GM19372 (cell line): ENCODE measurements around the gene AFF4.

ENCODE experiments used
- ATAC-seq: cut with Tn5 transposase; IDR thresholded peaks from one replicate; pipeline ENCODE4 v1.9.1; 2021; ENCODE audit warnings: mild to moderate bottlenecking, low read depth, moderate library complexity; ENCODE audit not compliant: unreplicated experiment

Gene AFF4

DNA sequence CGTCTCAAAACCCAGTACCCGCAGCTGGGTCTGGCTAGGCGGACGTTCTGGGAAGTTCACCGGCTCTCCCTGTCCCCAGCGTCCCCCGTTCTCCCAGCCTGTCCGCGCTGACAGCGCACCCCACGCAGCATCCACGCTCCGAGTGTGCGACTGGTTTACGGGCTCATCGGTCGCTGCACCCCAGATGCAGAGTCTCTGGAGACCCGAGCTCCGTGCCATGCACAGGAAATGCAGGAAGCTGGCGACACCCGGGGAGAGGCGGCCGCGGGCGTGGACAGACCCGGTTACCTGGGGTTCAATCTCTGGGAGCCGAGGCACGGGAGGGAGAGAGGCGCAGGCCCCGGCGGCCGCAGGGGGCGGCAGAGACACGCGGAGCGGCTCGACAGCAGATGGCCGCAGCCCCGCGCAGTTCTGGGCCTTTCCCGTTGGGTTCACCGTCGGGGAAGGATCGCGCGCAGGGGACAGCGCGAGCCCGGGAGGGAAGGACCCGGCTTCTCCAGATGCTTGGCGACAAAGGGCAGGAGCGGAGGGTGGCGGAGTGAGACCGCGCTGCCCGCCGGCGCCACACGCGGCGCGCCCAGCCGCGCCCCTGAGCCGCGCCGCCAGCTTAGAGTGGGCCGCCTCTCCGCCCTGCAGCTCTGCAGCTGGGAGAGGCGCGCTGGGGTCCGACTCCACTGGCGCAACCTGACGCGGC, 133.5 kb downstream of the AFF4 start:
- ATAC-seq: peak; percentile 68

DNA sequence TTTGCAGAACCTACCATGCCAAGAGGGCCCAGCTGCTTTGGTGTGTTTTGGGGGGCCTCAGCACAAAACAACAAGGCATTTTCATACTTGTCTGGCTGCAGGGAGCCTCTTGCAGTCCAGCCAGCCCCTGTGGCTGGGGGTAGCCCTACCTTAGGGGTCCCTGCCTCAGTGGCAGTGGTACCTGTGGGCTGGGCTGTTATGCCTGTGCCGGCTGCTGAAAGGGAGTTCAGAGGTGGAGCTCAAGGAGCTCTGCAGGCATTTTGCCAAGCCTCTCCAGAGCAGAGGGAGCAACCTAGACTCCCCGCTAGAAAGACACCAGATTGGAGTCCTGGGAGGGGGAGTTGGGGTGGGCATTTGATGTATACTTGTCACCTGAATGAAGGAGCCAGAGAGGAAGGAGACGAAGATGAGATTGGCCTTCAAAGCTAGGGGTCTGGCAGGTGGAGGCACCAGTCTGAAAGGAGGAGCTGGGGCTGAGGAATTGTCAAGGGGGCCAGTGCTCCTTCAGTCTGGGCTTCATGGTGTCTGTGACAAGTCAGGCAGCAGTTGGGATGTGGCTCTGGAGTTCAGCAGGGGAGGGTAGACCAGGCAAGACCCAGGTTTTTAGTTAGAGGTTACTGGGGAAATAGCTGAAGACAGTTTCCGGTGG, 134.5 kb downstream of the AFF4 start:
- no peak for ATAC-seq

DNA sequence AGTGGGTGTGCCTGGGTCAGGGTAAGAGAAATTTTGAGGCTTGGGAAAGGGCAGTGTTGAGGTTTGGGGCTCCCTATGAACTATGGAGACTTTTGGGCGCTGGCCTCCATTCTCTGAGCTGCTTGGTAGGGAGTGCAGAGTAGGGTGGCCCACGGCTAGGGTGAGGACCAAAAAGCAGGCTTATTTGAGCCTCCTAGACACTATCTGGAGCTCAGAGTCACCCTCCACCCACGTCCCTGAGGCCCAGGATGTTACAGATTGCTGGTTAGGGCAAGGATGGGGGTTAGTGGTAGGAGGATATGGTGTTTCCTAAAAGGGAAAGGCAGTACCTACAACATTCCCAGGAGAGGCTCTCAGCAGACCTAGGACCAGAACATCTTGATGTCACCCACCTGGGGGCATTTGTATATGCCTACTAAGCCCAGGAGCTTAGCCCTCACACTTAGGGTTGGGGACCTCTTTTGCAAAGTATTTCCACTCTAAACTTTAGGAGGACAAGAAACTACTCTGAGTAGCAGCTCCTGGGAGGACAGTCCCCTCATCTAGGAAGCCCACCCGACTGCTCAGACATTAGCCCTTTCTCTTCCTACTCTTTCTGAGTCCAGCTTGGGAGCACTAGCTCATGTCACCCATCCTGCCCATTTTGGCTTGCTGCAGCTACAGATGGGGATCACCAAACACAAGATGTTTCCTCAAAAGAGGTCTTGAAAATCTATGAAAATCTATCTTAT, 135.3 kb downstream of the AFF4 start:
- no peak for ATAC-seq

DNA sequence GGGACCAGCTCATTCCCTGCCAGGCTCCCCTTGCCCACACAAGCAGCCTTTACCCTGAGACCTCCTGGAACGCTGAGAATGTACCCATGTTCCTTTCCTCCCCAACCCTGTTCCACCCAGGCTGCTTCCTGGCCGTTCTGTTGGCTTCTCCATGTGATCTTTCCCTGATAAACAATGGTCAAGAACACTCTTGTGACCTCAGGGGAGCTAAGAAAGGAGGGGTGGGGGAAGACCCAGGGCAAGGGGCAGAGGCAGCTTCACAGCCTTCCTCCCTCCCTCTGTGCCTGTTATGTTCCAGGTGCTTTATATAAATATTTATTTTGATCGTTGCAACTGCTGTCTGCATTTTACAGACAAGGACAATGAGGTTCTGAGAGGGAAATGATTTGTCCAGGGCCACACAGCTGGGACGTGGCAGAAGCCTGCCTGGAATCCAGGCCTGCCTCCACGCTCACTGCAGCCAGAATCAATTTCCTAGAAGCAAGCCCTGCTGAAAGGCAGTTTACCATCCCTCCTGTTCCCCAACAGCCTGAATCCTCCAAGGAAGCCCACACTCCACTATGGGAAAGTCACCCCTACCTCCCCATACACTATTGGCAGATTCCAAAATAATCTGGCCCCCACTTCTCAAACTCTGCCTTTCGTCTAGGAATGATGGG, 136.9 kb downstream of the AFF4 start:
- no peak for ATAC-seq

DNA sequence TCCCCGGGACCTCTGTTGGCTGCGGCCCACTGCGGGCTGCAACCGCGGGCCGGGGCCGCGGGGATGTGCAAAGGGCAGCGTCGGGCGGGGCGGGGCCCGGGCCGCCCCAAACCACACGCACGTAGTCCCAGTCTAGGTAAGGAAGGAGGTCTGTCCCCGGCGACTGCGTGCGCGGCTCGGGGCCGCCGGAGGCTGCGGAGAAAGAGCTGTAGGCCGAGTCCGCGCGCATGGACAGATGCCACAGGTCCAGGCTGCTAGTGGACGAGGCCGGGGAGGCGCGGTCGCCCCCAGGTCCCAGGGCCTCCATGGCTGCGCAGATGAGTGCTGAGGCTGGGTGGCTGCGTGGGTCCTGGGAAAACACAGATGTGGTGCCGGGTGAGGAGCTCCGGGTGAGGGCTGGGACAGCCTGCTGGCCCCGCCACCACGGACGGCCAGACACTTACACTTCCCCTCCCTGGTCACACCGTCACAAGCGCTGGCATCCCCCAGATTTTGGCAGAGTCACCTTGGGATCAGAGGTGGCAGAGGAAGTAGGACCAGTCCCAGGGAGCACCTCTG, 137.5 kb downstream of the AFF4 start:
- no peak for ATAC-seq
